PFSK-1 (cell line): ENCODE measurements around the gene AKAP7.

Experiments used
- FOXP2 ChIP-seq: optimal IDR thresholded peaks from 2 replicates; pipeline ENCODE3; 2011; ENCODE audit warnings: borderline replicate concordance, control low read depth, inconsistent platforms; ENCODE audit not compliant: insufficient read depth; ENCODE audit errors: extremely low read length, extremely low read depth
- POLR2AphosphoS5 ChIP-seq: IDR thresholded peaks from 2 replicates; pipeline ENCODE4 v1.6.1; 2012; ENCODE audit warnings: low read depth, mild to moderate bottlenecking, control low read depth, low read length, moderate library complexity
- SIN3A ChIP-seq: IDR thresholded peaks from 2 replicates; pipeline ENCODE4 v1.6.1; 2012; ENCODE audit warnings: mild to moderate bottlenecking, low read length, moderate library complexity, borderline replicate concordance; ENCODE audit not compliant: insufficient read depth
- TAF1 ChIP-seq: IDR thresholded peaks from 2 replicates; pipeline ENCODE4 v1.6.1; 2012; ENCODE audit warnings: low read length, control low read depth, borderline replicate concordance; ENCODE audit not compliant: insufficient read depth
- TF ChIP-seq, protein P1 (sequence below), 2 experiments: IDR thresholded peaks; 2 replicates each; pipeline versions ENCODE4 v1.6.1 to v1.8.0; 2011 to 2012; ENCODE audit warnings: low read depth in 2 of 2, low read length in 2 of 2, control low read depth in 1 of 2, inconsistent platforms in 1 of 2, mild to moderate bottlenecking in 1 of 2, moderate library complexity in 1 of 2; ENCODE audit not compliant: insufficient read depth in 1 of 2

Gene AKAP7

DNA sequence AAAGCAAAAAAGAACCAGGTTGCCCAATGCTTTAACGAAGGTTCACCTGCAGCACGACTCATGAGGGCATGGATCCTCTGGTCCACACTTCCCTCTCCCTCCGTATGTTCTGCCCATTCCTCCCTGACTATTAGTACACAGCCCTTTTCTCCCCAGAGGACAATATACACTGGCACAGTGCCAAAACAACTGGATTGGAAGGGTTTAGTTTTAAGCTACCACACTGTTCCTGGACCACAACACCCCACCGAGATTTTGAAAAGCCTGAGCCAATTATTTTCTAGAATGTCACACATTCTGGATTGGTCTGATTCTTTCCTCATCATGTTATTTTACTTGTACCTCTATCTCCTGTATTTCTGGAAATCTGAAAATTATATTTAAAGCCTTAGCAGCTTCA, 2.9 kb upstream of the AKAP7 start:
- TF ChIP-seq FOXP2 (no peak), POLR2AphosphoS5 (no peak), SIN3A (no peak), TAF1 (no peak)
- TF ChIP-seq, protein P1, sequence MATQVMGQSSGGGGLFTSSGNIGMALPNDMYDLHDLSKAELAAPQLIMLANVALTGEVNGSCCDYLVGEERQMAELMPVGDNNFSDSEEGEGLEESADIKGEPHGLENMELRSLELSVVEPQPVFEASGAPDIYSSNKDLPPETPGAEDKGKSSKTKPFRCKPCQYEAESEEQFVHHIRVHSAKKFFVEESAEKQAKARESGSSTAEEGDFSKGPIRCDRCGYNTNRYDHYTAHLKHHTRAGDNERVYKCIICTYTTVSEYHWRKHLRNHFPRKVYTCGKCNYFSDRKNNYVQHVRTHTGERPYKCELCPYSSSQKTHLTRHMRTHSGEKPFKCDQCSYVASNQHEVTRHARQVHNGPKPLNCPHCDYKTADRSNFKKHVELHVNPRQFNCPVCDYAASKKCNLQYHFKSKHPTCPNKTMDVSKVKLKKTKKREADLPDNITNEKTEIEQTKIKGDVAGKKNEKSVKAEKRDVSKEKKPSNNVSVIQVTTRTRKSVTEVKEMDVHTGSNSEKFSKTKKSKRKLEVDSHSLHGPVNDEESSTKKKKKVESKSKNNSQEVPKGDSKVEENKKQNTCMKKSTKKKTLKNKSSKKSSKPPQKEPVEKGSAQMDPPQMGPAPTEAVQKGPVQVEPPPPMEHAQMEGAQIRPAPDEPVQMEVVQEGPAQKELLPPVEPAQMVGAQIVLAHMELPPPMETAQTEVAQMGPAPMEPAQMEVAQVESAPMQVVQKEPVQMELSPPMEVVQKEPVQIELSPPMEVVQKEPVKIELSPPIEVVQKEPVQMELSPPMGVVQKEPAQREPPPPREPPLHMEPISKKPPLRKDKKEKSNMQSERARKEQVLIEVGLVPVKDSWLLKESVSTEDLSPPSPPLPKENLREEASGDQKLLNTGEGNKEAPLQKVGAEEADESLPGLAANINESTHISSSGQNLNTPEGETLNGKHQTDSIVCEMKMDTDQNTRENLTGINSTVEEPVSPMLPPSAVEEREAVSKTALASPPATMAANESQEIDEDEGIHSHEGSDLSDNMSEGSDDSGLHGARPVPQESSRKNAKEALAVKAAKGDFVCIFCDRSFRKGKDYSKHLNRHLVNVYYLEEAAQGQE (IDR thresholded peaks at IDR 0.05; ENCODE audit: insufficient read depth in 1 of 2, low read depth in 2 of 2, low read length in 2 of 2) = no peak

DNA sequence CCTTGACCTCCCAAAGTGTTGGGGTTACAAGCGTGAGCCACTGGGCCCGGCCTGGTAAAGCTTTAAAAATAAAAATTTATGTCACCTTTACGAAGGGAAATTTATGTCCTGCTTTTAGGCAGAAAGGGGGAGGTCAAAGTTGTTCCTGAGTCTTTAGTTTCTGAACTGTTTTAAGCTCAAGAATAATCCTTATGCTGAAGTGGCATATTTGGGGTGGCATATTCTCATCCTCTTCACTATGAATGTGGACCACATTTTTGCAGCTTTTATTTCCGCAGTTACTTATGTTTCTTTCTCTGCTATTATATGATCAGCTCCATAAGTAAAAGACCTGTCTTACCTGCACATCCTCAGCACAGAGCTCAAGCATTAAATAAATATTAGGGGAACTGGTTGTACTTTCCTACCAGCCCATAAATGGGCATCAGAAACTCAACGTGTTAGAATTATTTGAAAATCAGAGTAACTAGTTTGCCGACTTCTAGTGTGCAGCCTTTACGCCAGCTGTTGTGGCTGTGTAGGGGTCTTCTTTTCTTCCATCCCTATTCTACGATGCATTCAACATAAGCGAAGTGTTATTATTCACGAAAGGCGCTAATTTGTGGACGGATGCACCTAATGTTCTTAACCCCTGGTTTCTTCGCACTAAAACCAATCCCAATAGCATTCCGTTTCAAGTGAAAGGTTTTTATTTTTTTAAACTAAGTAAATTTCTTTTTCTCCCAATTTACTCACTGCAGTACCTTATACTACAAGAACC, 867 bp upstream of the AKAP7 start:
- TF ChIP-seq, protein P1 (IDR thresholded peaks at IDR 0.05; ENCODE audit: insufficient read depth in 1 of 2, low read depth in 2 of 2, low read length in 2 of 2) = no peak
- no peak for TF ChIP-seq FOXP2
- no peak for TF ChIP-seq TAF1
- no peak for TF ChIP-seq SIN3A
- TF ChIP-seq POLR2AphosphoS5 = no peak

DNA sequence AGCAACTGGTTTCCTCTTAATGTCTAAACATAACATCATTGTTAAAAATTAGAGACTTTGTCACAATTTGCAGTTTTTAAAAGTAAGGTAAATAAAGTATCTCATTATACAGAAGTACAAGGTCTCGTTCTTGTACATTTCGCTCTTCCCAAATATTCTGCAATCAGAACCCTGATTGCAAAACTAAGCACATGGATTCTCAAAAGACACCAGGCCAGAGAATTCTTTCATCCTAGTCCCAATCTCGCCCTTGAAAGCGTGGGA, 355 bp upstream of the AKAP7 start:
- TF ChIP-seq TAF1 = no peak
- no peak for TF ChIP-seq FOXP2
- TF ChIP-seq POLR2AphosphoS5 = no peak
- TF ChIP-seq, protein P1 (IDR thresholded peaks at IDR 0.05; ENCODE audit: insufficient read depth in 1 of 2, low read depth in 2 of 2, low read length in 2 of 2) = no peak
- no peak for TF ChIP-seq SIN3A

DNA sequence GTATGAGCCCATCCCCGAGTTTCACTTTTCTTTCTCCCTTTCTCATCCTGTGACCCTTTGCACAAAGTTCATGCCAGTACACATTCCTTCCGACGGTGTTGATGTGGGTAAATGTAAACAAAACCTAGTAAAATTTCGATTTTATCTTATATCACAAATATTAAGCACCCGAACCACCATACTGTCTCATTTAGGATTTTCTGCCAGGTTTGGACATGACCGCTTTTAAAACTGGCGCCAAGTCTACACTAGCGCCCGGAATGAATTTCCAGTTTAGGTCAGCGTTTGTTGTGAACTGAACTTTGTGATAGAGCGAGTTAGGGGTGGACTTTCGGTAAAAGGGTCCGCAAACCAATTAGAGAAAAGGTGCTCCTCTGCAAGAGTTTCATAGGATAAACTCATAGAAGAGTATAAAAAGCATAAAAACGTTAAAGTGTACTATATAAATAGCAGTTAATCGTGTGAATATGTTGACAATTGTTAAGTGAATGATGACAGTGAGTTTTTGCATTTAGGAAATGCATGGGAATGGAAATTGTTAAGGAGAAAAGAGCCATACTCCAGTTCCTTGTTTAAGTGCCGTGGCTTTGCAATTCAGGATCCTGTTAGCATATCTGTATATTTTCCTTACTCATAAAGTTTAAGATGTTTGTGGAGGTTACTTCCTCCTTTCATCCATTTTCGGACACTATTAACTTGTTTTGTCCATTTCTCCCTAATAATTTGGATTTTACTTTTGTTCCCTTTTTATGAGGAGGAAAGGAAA, 937 bp downstream of the AKAP7 start:
- TF ChIP-seq POLR2AphosphoS5 = no peak
- TF ChIP-seq TAF1 = no peak

DNA sequence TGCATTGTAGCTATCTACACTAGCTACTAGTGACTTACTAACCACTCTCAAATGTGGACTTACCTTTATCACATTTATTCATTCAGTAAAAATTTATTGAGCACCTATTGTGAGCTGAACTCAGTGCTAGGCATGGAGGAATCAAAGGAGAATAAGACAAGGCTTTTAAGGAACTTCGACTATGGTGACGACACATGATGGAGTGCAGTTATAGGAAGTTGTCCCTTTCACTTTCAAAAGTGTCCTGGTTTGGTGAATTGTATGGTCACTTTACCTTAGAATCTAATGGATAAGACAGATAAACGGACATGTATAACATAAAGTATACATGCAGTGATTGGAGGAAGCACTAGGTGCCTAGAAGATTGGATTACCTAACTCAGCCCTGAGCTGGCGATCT, 4.3 kb downstream of the AKAP7 start:
- no peak for TF ChIP-seq FOXP2
- no peak for TF ChIP-seq SIN3A
- TF ChIP-seq POLR2AphosphoS5 = no peak
- TF ChIP-seq, protein P1 (IDR thresholded peaks at IDR 0.05; ENCODE audit: insufficient read depth in 1 of 2, low read depth in 2 of 2, low read length in 2 of 2) = no peak
- TF ChIP-seq TAF1 = no peak
